Anterior cingulate cortex (tissue), 58 donors: Measurements from ENCODE around the gene EDN2.
A peak's percentile ranks its signal among the peaks of the same experiment; 100 is the strongest.

Source experiments
- DNase-seq, 58 donors: peaks; one replicate each; lab custom pipeline; 2025; lab: John Stamatoyannopoulos, UW

Gene EDN2

GRCh38 chr1:41448821-41449220, 35.7 kb downstream of the EDN2 start:
- no peak for DNase-seq

GRCh38 chr1:41447995-41448770, 36.3 kb downstream of the EDN2 start:
- no peak for DNase-seq

DNA sequence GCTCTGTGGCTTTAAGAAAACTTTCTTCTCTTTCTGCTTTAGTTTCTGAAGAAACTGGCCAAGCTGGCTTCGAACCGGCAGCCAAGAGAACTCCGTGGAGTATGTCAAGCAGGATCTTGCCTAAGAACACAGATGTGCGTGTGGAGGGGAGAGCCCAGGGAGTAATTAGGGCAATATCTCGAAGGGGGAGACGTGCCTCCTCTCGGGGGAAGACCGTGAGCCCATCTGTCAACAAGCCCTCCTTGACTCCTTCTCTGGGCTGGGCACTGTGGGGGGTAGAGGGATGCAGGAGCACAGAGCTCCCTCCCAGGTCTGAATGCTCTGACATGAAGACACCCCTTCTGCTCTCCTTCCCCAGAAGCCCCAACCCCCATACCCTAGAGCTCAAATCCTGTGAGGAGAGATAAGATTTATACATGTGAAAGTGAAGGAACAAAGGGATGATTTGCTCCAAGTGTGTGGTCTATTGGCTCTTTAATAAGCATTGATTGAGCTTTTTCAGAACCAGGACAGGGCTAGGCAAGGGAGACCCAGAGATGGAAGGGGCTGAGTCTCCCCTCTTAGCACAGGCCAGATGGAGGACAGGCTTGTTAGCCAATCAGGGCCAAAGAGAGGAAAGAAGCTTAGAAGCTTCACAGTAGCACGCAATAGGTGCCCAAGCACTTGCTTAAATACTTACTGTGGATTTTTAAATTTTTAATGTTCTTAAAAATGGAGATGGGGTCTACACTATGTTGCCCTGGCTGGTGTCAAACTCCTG, 37.5 kb downstream of the EDN2 start:
- DNase-seq: no peak

DNA sequence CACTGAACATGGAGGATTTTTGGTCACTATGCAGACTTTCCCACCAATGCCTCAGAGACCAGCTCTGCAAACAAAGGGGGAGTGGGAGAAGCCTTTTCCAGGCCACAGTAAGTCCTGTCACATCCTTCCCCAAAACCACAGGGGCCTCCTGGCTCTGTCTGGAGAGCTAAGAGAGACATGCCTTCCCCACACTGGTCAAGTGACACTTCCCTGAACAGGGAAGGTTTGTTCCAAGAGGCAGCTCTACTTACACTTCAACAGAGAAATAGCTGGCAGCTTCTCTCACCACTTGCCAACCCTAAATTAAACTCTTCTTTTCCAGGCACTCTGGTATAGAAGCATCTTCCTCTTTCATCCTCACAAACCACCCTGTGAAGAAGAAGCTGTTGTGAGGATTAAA, 39.7 kb downstream of the EDN2 start:
- no peak for DNase-seq

- no peak for DNase-seq
These were observed 40.2 kb downstream of the EDN2 start for GRCh38 chr1:41444246-41444645.

DNA sequence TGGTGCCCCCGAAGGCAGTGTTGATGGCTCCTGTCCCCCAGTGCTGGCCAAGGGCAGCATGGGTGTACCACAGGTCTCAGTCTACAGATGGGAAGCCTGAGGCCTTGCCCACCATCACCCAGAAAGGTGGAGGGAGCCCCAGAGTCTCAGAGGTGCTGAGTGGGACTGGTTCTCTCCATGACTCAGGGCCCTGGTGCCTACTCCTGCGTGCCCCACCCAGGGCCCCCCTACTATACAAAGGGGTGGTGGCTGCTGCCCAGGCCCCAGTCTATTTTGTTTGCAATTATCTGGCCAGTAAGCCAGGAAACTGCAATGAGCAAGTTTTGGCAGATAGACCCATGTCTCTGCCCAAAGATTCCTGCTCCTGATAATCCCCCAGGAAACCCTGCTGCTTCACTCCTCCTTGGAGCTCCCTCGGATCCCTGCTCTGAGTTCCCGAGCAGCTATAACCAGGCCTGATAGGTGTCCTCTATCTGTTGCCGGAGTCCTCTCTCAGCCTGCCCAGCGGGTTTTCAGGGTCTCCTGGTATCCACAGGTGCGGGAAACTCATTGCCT, 41.7 kb downstream of the EDN2 start:
- no peak for DNase-seq

GRCh38 chr1:41440321-41441085, 44.0 kb downstream of the EDN2 start:
- DNase-seq: no peak

DNA sequence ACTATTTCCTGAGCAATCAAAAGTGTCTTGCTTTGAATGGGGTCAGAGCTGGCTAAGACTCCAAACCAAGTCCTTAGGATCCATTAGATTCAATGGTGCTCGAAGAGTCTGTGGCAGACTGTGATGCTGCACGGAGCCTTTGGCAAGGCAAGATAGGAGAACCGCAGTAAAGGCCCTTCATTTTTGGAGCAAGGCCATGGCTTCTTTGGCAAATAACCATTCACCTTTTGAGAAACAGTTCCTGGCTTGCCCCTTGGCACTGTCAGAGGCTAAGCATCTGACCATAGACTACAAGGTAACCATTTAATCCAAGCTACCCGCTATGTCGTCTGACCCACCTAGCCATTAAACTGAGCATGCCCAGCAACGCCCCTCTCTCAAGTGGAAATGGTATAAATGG, 45.2 kb downstream of the EDN2 start:
- no peak for DNase-seq

DNA sequence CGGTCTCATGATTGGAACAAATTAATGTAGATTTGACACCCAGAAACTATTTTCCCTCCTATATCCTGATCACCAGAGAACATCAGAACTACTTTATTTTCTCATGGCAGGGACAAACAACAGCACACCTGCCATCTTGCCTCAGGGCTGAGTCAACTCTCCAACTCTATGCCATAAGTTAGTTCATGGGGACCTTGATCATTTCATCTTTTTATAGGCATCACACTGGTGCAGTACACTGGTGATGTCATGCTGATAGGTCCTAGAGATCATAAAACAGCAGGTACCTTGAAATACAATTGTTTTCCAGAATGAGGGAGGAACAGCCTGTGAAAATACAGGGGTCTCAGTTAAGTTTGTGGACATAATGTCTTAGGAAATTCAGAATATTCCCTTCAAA, 45.8 kb downstream of the EDN2 start:
- DNase-seq: no peak

- DNase-seq: no peak
These were observed 47.5 kb downstream of the EDN2 start for GRCh38 chr1:41437011-41437355.

- no peak for DNase-seq
These were observed 48.0 kb downstream of the EDN2 start for GRCh38 chr1:41436281-41437010.

DNA sequence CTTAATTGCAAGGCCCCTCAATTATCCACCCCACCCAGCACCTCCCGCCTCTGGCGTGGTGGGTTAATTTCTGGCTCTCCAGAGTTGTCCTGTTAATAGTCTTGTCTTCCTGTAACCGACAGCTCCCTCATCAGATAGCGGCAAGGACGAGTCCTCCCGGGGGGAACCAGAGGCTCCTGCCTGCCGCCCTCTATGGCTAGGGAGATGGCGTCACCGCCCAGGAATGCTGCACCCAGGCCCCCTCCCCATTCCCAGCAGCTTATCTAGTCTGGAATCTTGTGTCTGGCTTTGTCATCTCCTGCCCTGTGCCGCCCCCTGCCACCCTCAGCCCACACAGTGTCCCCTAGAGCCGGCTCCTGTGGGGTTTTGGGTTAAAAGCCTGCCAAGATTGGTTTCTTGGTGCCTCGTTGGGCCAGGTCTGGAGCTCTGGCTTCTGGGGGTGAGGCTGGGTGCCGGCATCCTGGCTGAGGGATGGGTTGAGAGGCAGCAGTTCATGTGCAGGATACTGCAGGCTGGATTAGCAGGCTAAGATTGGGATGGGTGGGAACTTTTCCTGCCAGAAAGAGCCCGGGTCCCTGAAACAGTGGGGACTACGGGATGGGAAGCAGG, 48.8 kb downstream of the EDN2 start:
- no peak for DNase-seq

DNA sequence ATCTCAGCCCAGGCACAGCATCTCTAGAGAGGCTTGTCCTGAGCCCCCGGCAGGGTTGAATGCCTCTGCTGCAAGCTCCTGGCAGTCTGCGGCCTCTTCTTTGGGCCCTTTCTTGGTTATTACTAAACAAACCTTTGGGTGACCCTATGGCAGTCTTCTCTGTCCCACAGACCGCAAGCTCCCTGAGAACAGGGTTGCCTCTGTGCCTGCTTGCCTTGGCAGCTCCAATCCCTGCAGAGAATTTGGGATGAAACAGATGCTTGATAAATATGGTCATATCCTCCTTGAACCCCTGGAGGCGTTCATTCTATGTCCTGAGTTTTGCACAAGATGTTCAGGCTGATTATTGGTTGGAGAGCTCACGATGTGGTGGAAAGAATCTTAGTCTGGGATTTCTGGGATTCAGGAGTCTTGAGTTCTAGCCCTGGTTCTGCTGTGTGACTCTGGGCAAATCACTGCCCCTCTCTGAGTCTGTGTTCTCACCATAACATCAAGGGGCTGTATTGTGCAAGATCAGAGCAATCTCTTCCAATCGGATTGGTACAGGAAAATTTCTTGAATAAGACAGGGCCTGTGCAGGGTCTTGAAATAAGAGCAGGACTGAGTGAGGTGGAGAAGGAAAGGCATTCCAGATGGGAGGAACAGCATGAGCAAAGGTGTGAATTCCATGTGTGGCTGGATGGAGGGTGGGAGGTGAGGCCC, 49.6 kb downstream of the EDN2 start:
- DNase-seq: no peak

GRCh38 chr1:41434306-41434705, 50.2 kb downstream of the EDN2 start:
- no peak for DNase-seq

DNA sequence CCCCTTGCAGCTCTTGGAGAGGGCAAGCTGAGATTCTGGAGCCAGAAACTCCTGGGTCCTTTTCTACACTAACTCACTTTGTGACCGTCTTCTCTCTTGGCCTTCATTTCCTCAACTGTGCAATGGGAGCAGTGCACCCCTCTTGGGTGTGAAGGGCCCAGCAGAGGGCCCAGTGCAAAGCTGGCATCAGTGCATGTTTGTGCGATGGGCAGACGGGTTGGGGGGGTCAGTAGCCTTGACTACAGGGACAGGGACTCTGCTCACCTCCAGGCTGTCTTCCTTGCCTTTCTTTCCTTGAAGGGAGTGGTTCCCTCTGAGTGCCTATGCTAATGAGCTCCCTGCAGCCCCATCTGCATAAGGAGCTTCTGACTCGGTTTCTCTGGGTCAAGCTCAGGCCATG, 51.0 kb downstream of the EDN2 start:
- DNase-seq: no peak

- peak in 53 of 58 donors; percentile 8 to 95 (median 68) for DNase-seq
These were observed 51.8 kb downstream of the EDN2 start for GRCh38 chr1:41432481-41433280.

DNA sequence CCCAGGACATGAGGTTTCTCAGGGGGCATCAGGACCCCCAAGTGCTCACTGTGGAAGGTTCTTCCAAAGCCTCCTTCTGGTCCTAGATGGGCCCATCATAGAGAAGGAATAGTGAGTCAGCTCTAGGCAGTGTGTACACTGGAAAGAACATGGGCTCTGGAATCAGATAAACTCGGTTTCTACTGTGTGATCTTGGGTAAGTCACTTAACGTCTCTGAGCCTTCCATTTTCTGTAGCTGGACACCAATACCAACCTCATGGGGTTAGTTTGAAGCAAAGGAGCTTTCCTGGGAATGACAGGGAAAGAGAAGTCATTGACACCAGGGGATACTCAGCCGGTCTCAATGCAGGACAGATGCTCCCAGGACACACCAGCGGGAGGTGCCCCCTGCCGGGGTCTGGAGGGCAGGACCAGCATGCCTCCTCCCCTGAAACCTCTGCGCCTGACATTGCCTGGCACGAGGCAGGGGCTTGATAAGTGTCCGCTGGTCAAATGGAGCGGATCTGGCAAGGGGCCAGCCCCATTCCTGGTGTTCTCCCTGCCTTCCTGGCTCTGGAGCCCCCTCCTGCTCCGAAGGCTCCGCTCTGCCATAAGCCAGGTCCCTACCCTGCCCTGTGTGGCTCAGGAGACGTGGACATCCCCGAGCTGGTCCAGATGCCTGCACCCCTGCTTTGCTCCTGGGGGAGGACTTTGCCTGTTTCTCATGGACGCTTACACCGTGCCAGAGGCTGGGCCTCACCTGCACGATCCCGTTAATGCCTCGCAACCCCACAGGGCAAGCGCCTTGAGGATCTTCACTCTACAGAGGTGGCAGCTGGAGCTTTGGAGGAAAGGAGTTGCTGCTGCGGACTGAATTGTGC, 52.8 kb downstream of the EDN2 start:
- peak in 1 of 58 donors; percentile 50 for DNase-seq
